Panc1 (cell line): ENCODE measurements around the gene ADGRA1.
"Not testable (repeated sequence)": the region's sequence is repeated elsewhere in the genome, so short reads cannot be mapped to it uniquely, and the experiment has no call there.

Experiments
- CTCF ChIP-seq: fragments of 450-650 bp; IDR thresholded peaks from 2 replicates; pipeline ENCODE4 v1.5.1; 2017; ENCODE audit warnings: mild to moderate bottlenecking
- POLR2AphosphoS5 ChIP-seq: IDR thresholded peaks from 2 replicates; pipeline ENCODE4 v1.6.1; 2012; ENCODE audit warnings: mild to moderate bottlenecking, low read depth, low read length, moderate library complexity
- TCF7L2 ChIP-seq: IDR thresholded peaks from 2 replicates; pipeline ENCODE4 v1.6.1; 2011; ENCODE audit warnings: mild to moderate bottlenecking, low read depth, low read length, inconsistent platforms

GRCh38 chr10:133053527-133054133 is 34.1 kb upstream of the ADGRA1 start:
- not testable (repeated sequence) for TF ChIP-seq CTCF, TCF7L2, POLR2AphosphoS5
